ENCODE measurements around the gene ARHGAP30.
A peak's percentile ranks its signal among the peaks of the same experiment; 100 is the strongest.
"Not testable (repeated sequence)": the region's sequence is repeated elsewhere in the genome, so short reads cannot be mapped to it uniquely, and the experiment has no call there.

ARHGAP30 gene

GRCh38 chr1:161077426-161077825, 7.7 kb upstream of the ARHGAP30 start:
- FAIRE-seq: no peak
- no peak for DNase-seq (ENCODE audit: insufficient read length)
- TF ChIP-seq TAF1 (IDR thresholded peaks at IDR 0.05; ENCODE audit: borderline replicate concordance, low read depth, low read length): no peak

- TF ChIP-seq POLR2A (IDR thresholded peaks at IDR 0.05; ENCODE audit: low read depth, low read length): no peak
- TF ChIP-seq TAF1 (IDR thresholded peaks at IDR 0.05; ENCODE audit: borderline replicate concordance, low read depth, low read length): no peak
- TF ChIP-seq POLR2AphosphoS5 (IDR thresholded peaks at IDR 0.05; ENCODE audit: low read depth, low read length): no peak
- DNase-seq (ENCODE audit: insufficient read length) (no peak), FAIRE-seq (no peak)
These were observed 6.7 kb upstream of the ARHGAP30 start for GRCh38 chr1:161076410-161076809.

- DNase-seq (ENCODE audit: insufficient read length): no peak
- FAIRE-seq: no peak
- no peak for TF ChIP-seq POLR2A (IDR thresholded peaks at IDR 0.05; ENCODE audit: low read depth, low read length)
- no peak for TF ChIP-seq TAF1 (IDR thresholded peaks at IDR 0.05; ENCODE audit: borderline replicate concordance, low read depth, low read length)
These were observed 5.1 kb upstream of the ARHGAP30 start for GRCh38 chr1:161074676-161075368.

GRCh38 chr1:161073474-161074121, 3.9 kb upstream of the ARHGAP30 start:
- FAIRE-seq (no peak), DNase-seq (ENCODE audit: insufficient read length) (no peak)
- no peak for TF ChIP-seq TAF1 (IDR thresholded peaks at IDR 0.05; ENCODE audit: borderline replicate concordance, low read depth, low read length)
- TF ChIP-seq POLR2AphosphoS5 (IDR thresholded peaks at IDR 0.05; ENCODE audit: low read depth, low read length): no peak
- TF ChIP-seq POLR2A (IDR thresholded peaks at IDR 0.05; ENCODE audit: low read depth, low read length): no peak

- no peak for DNase-seq (ENCODE audit: insufficient read length)
- no peak for TF ChIP-seq TAF1 (IDR thresholded peaks at IDR 0.05; ENCODE audit: borderline replicate concordance, low read depth, low read length)
- TF ChIP-seq POLR2A (IDR thresholded peaks at IDR 0.05; ENCODE audit: low read depth, low read length): no peak
- no peak for TF ChIP-seq POLR2AphosphoS5 (IDR thresholded peaks at IDR 0.05; ENCODE audit: low read depth, low read length)
- FAIRE-seq: no peak
These were observed 3.2 kb upstream of the ARHGAP30 start for GRCh38 chr1:161072751-161073449.

- DNase-seq (ENCODE audit: insufficient read length): peak; percentile 71
- peak; percentile 83 for FAIRE-seq
- TF ChIP-seq POLR2A (IDR thresholded peaks at IDR 0.05; ENCODE audit: low read depth, low read length) (no peak), TAF1 (IDR thresholded peaks at IDR 0.05; ENCODE audit: borderline replicate concordance, low read depth, low read length) (no peak), POLR2AphosphoS5 (IDR thresholded peaks at IDR 0.05; ENCODE audit: low read depth, low read length) (no peak)
These were observed 2.2 kb upstream of the ARHGAP30 start for GRCh38 chr1:161071886-161072371.

- FAIRE-seq: no peak
- no peak for TF ChIP-seq POLR2AphosphoS5 (IDR thresholded peaks at IDR 0.05; ENCODE audit: low read depth, low read length)
- TF ChIP-seq POLR2A (IDR thresholded peaks at IDR 0.05; ENCODE audit: low read depth, low read length): no peak
- TF ChIP-seq TAF1 (IDR thresholded peaks at IDR 0.05; ENCODE audit: borderline replicate concordance, low read depth, low read length): no peak
- DNase-seq (ENCODE audit: insufficient read length): no peak
These were observed 1.1 kb upstream of the ARHGAP30 start for GRCh38 chr1:161070761-161071160.

GRCh38 chr1:161069241-161069640, 450 bp downstream of the ARHGAP30 start:
- FAIRE-seq (peak; percentile 21), DNase-seq (ENCODE audit: insufficient read length) (no peak)
- TF ChIP-seq POLR2A (IDR thresholded peaks at IDR 0.05; ENCODE audit: low read depth, low read length) (no peak), TAF1 (IDR thresholded peaks at IDR 0.05; ENCODE audit: borderline replicate concordance, low read depth, low read length) (no peak), POLR2AphosphoS5 (IDR thresholded peaks at IDR 0.05; ENCODE audit: low read depth, low read length) (no peak)

- FAIRE-seq: peak; percentile 97
- TF ChIP-seq POLR2A (IDR thresholded peaks at IDR 0.05; ENCODE audit: low read depth, low read length) (peak; percentile 71; the same call in 1 of the 2 replicates), TAF1 (IDR thresholded peaks at IDR 0.05; ENCODE audit: borderline replicate concordance, low read depth, low read length) (peak; percentile 58; the same call in 1 of the 2 replicates), POLR2AphosphoS5 (IDR thresholded peaks at IDR 0.05; ENCODE audit: low read depth, low read length) (peak; percentile 85; the same call in 1 of the 2 replicates)
- peak; percentile 71 for DNase-seq (ENCODE audit: insufficient read length)
These were observed 1.1 kb downstream of the ARHGAP30 start for GRCh38 chr1:161068306-161069234.

GRCh38 chr1:161066694-161067093, 3.0 kb downstream of the ARHGAP30 start:
- DNase-seq (ENCODE audit: insufficient read length) (no peak), FAIRE-seq (no peak)
- no peak for TF ChIP-seq POLR2A (IDR thresholded peaks at IDR 0.05; ENCODE audit: low read depth, low read length)
- no peak for TF ChIP-seq POLR2AphosphoS5 (IDR thresholded peaks at IDR 0.05; ENCODE audit: low read depth, low read length)
- no peak for TF ChIP-seq TAF1 (IDR thresholded peaks at IDR 0.05; ENCODE audit: borderline replicate concordance, low read depth, low read length)

GRCh38 chr1:161065681-161066080, 4.0 kb downstream of the ARHGAP30 start:
- FAIRE-seq; DNase-seq (ENCODE audit: insufficient read length): not testable (repeated sequence)

GRCh38 chr1:161063936-161064335, 5.8 kb downstream of the ARHGAP30 start:
- not testable (repeated sequence) for DNase-seq (ENCODE audit: insufficient read length); FAIRE-seq

Measured in GM12892 (cell line).